KMS-11 (cell line): Measurements from ENCODE around the gene NELL1.

ENCODE experiments used
- H2AFZ ChIP-seq: fragments of 200-600 bp; sonication (generic); 2 replicates; pipeline ENCODE4 v1.6.1; 2016; ENCODE audit warnings: antibody characterized with exemption, mixed run types, low read depth
- H3K27ac ChIP-seq: fragments of 200-600 bp; sonication (generic); 2 replicates; pipeline ENCODE4 v1.6.1; 2016; ENCODE audit warnings: mild to moderate bottlenecking, mixed run types
- H3K27me3 ChIP-seq: fragments of 200-600 bp; sonication (generic); 2 replicates; pipeline ENCODE4 v1.6.1; 2017; ENCODE audit warnings: mild to moderate bottlenecking, low read depth, mixed run types, moderate library complexity; ENCODE audit not compliant: insufficient read depth
- H3K36me3 ChIP-seq: fragments of 200-600 bp; sonication (generic); 2 replicates; pipeline ENCODE4 v1.6.1; 2017; ENCODE audit warnings: mild to moderate bottlenecking, mixed run types; ENCODE audit not compliant: insufficient read depth
- H3K4me1 ChIP-seq: fragments of 200-600 bp; sonication (generic); 2 replicates; pipeline ENCODE4 v1.6.1; 2016; ENCODE audit warnings: mild to moderate bottlenecking, low read depth, mixed run types; ENCODE audit not compliant: poor library complexity, severe bottlenecking
- H3K4me2 ChIP-seq: fragments of 200-600 bp; sonication (generic); 2 replicates; pipeline ENCODE4 v1.7.0; 2016; ENCODE audit warnings: mild to moderate bottlenecking, mixed run types
- H3K4me3 ChIP-seq: fragments of 200-600 bp; sonication (generic); IDR thresholded peaks from 2 replicates; pipeline ENCODE4 v1.6.1; 2017; ENCODE audit warnings: low read depth, low read length, mixed read lengths; ENCODE audit not compliant: insufficient read depth
- H3K79me2 ChIP-seq: fragments of 200-600 bp; sonication (generic); 2 replicates; pipeline ENCODE4 v1.6.1; 2016; ENCODE audit warnings: low read depth, mixed run types; ENCODE audit not compliant: insufficient read depth
- H3K9ac ChIP-seq: fragments of 200-600 bp; sonication (generic); 2 replicates; pipeline ENCODE4 v1.6.1; 2016; ENCODE audit warnings: mild to moderate bottlenecking, mixed run types
- H4K20me1 ChIP-seq: fragments of 200-600 bp; sonication (generic); 2 replicates; pipeline ENCODE4 v1.6.1; 2016; ENCODE audit warnings: mild to moderate bottlenecking, mixed run types; ENCODE audit not compliant: insufficient read depth
- TF ChIP-seq, protein P1 (sequence below): fragments of 200-600 bp; sonication (generic); conservative IDR thresholded peaks from 2 replicates; pipeline ENCODE4 v1.6.1; 2017; ENCODE audit warnings: low read depth, mild to moderate bottlenecking, antibody characterized with exemption, low read length, moderate library complexity, mixed read lengths

NELL1 gene

DNA sequence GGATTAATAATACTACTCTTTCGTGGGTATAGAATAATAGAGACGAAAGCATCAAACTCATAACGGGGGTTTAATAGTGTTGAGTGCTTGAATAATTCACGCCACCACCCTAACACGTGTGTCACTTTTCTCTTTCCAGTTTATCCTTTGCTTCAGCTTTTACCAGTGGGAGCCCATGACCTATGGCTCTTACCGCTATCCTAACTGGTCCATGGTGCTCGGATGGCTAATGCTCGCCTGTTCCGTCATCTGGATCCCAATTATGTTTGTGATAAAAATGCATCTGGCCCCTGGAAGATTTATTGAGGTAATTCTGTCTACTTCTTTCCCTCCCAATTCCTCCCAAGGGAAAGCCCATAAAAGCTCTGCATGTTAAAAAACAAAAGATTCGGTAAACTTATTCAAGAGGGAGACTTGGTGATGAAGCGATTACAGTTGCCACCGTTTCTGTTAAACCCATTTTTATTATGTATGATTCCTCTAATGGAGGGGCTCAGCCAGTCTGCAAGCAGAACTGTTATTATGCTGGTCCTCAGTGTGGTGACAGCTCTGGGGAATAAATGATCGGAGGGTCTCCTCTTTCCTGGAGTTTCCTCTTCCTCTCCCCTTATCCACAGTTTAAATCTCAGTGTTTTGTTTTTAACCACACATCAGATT, 17.1 kb upstream of the NELL1 start:
- no peak overlapping the region for H2AFZ ChIP-seq
- H3K4me3 ChIP-seq = no peak overlapping the region
- H4K20me1 ChIP-seq = no peaks in the 10 kb centered on the region
- no peaks in the 10 kb centered on the region for H3K36me3 ChIP-seq
- no peaks in the 10 kb centered on the region for H3K79me2 ChIP-seq
- no peak overlapping the region for H3K9ac ChIP-seq
- no peak overlapping the region for H3K27ac ChIP-seq
- H3K4me1 ChIP-seq = no peaks in the 10 kb centered on the region
- TF ChIP-seq, protein P1, sequence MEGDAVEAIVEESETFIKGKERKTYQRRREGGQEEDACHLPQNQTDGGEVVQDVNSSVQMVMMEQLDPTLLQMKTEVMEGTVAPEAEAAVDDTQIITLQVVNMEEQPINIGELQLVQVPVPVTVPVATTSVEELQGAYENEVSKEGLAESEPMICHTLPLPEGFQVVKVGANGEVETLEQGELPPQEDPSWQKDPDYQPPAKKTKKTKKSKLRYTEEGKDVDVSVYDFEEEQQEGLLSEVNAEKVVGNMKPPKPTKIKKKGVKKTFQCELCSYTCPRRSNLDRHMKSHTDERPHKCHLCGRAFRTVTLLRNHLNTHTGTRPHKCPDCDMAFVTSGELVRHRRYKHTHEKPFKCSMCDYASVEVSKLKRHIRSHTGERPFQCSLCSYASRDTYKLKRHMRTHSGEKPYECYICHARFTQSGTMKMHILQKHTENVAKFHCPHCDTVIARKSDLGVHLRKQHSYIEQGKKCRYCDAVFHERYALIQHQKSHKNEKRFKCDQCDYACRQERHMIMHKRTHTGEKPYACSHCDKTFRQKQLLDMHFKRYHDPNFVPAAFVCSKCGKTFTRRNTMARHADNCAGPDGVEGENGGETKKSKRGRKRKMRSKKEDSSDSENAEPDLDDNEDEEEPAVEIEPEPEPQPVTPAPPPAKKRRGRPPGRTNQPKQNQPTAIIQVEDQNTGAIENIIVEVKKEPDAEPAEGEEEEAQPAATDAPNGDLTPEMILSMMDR = no peak
- H3K4me2 ChIP-seq = no peak overlapping the region
- no peaks in the 10 kb centered on the region for H3K27me3 ChIP-seq

DNA sequence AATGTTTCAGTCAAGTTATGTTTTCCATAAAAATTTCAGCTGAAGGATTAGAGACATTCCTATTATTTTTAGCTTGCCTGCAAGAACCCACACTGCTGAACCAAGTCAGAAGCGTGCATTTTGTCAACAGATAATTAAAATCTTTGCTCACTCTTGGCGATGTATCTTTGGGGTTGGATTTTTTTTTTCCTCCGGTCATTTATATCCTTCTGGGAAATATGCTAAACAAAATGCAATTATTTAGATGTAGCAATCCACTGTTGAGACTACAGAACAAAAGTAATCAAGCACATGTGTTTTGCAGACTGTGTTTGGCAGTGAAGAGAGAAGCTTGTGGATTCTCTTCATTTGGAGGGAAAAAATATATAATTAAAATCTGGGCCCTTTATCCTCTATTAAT, 15.3 kb upstream of the NELL1 start:
- H3K79me2 ChIP-seq = no peaks in the 10 kb centered on the region
- H4K20me1 ChIP-seq = no peaks in the 10 kb centered on the region
- no peaks in the 10 kb centered on the region for H3K36me3 ChIP-seq
- TF ChIP-seq, protein P1 = no peak
- no peak overlapping the region for H3K27ac ChIP-seq
- no peak overlapping the region for H2AFZ ChIP-seq
- no peak overlapping the region for H3K4me2 ChIP-seq
- no peak overlapping the region for H3K9ac ChIP-seq
- no peak overlapping the region for H3K4me3 ChIP-seq
- no peaks in the 10 kb centered on the region for H3K4me1 ChIP-seq
- H3K27me3 ChIP-seq = no peaks in the 10 kb centered on the region

DNA sequence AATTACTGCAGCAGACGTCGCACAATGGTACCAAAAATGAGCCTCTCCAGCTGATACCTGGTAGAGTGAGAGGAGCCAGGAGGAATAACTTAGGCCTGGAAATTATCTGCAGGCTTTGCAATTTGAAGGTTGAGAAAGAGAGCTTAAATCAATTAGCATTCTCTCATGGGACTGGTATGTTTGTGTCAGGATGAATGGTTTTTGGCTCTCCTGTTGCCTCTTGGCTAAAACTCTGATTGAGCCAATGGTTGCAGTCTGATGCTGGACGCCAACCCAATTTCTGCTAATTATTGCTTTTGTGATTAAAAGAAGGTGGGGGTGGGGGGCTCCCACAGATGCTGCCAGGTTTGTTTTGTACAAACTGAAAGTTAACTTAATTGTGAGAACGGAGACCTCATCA, 12.5 kb upstream of the NELL1 start:
- Histone ChIP-seq H3K27ac (no peak overlapping the region), H3K9ac (no peak overlapping the region), H3K27me3 (no peaks in the 10 kb centered on the region), H3K4me1 (no peaks in the 10 kb centered on the region), H2AFZ (no peak overlapping the region), H3K4me2 (no peak overlapping the region), H3K36me3 (no peaks in the 10 kb centered on the region), H3K79me2 (no peaks in the 10 kb centered on the region), H4K20me1 (no peaks in the 10 kb centered on the region), H3K4me3 (no peak overlapping the region)
- TF ChIP-seq, protein P1 = no peak

DNA sequence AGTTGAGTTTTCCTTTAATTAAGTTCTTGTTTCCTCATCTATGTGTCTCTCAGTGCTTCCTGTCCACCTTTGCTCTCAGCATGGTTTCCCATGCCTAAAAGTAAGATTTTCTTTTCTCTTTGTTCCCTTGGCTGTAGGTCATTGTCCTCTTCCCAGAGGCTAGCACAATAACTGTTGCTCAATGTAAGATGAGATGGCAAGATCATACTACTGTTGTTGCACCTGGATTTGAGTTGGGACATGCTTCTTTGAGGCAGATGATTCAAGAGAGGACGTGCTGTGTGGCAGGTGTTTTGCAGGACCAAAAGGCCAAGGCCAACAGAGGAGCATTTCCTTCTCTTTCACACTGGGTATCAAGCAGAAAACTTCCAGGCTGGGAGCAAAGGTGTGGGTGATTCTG, 11.3 kb upstream of the NELL1 start:
- no peaks in the 10 kb centered on the region for H3K4me1 ChIP-seq
- H3K36me3 ChIP-seq = no peaks in the 10 kb centered on the region
- TF ChIP-seq, protein P1 = no peak
- no peak overlapping the region for H3K27ac ChIP-seq
- no peak overlapping the region for H2AFZ ChIP-seq
- no peaks in the 10 kb centered on the region for H3K27me3 ChIP-seq
- H3K4me2 ChIP-seq = no peak overlapping the region
- H3K4me3 ChIP-seq = no peak overlapping the region
- H4K20me1 ChIP-seq = no peaks in the 10 kb centered on the region
- H3K79me2 ChIP-seq = no peaks in the 10 kb centered on the region
- H3K9ac ChIP-seq = no peak overlapping the region
